Left forelimb (tissue), 1 donor: ENCODE measurements around the gene LOXL1.

Experiments
- DNase-seq: peaks from one replicate; pipeline ENCODE4 v3.0.0-alpha.2; 2018; ENCODE audit warnings: low spot score

LOXL1 gene

DNA sequence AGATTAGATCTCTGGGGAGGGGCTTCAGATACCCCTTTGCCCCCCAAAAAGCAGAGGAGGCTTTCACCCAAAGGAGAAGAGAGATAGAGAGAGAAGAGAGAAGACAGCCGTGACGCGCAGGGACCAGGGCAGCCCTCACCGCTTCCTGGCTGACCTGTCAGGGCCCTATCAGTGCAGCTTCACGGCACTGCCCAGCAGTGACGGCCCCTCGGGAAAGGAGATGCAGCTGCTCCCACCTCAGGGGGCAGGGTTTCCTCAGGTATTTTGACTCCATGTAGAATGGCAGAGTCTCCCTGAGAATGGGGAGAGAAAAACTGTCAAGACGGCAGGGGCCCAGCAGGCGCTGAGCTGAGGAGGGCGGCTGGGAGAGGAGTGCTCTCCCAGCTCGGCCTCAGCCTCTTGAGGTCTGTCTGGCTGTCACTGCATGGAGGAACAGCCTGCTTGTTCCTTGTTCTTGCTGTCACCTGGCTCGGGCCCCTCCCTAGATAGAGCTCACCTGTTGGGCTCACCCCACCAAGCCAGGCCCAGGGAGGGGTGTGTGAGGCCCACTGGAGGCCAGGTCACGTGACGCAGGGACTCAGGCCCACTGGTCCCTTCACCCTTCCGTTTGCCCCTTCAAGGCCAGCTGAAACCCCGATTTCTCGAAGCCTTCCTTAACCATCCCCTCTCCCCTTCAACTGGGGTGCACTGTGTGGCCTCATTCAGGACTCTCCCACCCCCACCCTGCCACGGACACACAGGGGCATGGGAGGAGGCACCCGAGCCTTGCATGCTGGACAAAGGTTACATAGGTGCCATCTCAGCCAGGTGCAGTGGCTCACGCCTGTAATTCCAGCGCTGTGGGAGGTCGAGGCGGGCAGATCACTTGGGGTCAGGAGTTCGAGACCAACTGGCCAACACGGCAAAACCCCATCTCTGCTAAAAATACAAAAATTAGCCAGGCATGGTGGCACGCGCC, 28.2 kb downstream of the LOXL1 start:
- peak; percentile 55 for DNase-seq

- DNase-seq, result peak; percentile 60
Observed at GRCh38 chr15:73955326-73955725, 29.1 kb downstream of the LOXL1 start.

DNA sequence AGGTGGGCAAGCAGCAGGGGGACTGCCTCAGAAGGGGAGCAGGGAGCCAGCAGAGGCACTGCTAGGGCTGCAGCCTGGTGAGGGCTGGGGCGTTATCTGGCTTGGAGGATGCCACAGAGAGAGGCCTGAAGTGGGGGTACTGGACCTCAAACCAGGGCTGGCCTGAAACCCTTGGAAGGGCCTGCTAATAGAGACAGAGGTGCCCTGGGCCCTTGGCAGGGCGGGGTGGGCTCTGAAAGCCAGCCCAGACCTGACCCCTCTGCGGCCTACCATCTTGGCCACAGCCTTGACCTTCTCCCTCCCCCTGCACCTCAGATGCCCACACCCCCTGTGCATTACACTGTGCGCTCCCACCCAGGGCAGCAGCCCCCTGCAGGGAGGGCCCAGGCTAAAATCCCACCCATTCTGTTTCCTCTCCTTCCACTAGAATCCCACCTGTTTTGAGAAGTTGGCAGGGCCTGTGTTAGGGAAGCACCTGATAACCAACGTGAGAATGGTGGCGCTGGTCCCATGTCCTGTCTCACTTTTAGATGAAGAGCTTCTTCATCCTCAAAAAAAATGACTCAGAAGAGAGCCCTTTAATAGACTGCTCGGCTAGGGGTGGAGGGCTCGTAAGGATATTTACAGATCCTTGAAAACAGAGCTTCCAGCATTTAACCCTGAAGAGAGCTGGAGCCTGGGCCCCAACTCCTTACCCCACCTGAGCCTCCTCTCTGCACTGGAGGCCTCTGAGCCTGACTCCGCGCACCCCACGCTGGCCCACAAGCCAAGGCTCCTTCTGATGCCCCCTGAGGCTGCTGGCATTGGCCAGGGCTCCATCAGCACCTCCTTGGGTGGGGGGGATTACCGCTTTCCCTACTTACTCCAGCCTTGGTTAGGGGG, 29.8 kb downstream of the LOXL1 start:
- peak; percentile 53 for DNase-seq

DNA sequence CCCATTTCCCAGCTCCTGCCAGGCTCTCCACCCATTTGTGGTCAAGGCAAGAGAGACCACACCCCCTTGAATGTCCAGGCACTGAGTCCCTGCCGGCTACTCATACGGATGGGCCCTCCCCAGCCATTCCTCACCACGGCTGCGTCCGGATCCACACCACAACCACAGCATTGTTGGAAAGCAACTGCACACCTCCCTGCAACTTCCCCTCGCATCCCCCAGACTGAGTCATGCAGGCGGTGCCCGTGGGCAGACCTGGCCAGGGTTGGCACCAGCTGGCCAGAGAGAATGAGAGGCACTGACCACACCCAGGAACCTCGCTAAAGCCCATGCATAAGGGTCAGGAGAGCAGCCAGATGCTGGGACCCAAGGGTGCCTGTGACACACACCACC, 30.5 kb downstream of the LOXL1 start:
- peak; percentile 68 for DNase-seq

DNA sequence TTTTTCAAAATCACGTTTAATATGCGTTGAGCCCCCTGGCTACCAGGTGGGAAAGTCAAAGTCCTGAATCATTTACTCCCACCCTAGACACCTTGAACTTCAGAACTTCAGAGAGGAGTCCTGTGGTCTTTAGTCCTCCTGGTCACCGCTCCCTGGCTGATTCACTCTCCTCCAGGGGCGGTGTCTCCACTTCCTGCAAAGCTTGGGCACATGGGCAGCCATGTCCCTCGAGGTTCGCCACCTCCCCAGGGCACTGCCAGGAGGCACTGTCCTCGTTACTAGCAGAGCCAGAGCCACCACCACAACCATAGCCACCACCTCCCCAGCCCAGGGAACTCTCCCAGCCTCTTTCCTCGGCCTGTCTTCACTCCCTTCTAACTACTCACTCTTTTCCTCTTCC, 31.0 kb downstream of the LOXL1 start:
- DNase-seq, result peak; percentile 46

DNA sequence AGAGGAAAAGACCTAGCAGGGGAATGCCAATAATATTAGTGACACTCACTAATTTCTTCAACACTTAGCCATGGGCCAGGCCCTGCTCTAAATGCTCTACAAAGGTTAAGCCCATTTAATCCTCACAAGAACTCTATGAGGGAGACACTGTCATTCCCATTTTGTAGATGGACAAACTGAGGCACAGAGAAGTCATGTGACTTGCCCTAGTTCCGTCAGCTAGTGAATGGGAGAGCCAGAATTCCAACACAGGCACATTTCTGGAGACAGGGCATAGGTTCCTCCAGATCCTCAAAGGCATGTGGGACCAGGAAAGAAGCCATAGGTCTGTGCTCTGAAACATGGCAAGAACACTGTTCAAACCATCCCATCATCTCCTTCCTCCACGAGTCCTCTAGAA, 31.5 kb downstream of the LOXL1 start:
- peak; percentile 30 for DNase-seq

- peak; percentile 58 for DNase-seq
Observed at GRCh38 chr15:73959012-73959581, 32.8 kb downstream of the LOXL1 start.

DNA sequence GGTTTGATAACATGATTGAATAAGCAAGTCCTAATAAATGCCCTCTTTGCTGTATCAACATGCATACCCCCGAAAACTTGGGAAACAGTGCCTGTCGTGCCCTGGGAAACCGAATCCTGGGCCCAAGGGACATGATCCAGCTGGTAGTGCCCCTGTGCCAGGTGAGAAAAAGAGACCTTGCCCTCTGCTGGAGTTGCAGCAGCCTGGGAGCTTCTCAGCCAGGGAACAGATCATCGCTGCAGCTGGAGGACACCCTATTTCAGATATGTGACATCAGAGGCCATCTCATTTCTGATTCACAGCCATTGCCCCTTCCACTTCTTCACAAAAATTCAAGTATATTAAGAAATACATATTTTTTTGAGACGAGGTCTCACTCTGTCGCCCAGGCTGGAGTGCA, 33.5 kb downstream of the LOXL1 start:
- DNase-seq, result peak; percentile 52

DNA sequence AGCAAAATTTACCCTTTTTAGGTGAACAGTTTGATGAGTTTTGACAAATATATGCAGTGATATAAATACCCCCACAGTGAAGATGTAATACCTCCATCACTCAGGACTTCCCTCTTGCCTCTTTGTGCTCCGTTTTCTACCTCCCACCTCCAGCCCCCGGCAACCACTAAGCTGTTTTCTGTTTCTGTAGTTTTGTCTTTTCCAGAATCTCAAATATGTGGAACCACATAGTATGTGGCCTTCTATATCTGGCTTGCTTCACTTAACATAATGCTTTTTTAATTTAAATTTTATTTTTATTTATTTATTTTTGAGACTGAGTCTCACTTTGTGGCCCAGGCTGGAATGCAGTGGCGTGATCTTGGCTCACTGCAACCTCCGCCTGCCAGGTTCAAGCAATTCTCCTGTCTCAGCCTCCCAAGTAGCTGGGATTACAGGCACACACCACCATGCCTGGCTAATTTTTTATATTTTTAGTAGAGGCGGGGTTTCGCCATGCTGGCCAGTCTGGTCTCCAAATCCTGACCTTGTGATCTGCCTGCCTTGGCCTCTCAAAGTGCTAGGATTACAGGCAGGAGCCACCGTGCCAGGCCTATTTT, 34.3 kb downstream of the LOXL1 start:
- DNase-seq, result peak; percentile 8

GRCh38 chr15:73962433-73962832, 36.2 kb downstream of the LOXL1 start:
- DNase-seq, result no peak

DNA sequence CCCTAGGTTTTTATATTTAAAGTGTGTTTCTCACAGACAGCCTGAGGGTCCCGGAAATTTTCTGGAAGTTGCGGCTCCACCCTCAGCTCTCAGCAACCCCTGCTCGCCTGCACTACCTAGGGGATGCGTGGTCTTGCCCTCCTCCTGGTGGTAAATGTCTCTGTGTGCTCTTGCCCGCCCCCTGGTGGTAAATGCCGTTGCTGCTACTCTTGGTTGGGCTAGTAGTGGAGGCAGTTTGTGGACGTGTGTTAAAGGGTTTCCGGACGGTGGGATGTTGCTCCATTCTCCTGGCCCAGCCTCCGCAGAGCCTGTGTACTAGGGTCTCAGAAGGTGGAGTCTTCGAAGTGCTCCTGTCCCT, 38.5 kb downstream of the LOXL1 start:
- peak; percentile 80 for DNase-seq

DNA sequence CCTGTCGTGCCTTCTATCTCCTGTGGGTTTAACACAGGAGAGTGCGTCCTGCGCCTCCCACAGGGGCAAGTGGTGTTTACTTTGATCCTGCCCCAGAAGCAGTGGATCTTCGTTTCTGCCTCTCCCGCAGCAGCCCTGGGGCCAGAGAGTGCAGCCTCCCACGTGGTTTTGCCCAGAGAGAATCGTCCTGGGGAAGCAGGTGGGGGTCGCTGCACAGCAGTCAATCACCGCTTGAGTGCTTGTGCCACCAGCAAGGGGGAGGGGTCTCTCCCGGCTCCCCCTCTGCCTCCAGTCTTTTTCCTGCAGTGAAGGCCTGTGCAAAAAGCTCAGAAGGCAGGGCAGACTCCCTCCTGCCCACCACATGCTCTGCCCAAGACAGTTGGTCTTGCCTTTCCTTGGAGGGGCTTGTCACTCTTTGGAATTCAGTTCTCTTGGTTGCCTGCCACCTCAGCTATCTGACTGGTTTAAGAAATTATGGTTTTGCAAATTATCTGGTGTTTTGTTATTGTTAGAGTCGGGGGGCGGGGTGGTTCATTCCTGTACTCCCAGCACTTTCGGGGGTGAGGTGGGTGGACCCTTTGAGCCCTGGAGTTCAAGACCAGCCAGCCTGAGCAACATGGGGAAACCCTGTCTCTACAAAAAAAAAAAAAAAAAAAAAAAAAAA, 39.0 kb downstream of the LOXL1 start:
- DNase-seq, result peak; percentile 60

- no peak for DNase-seq
Observed at GRCh38 chr15:73965758-73966113, 39.5 kb downstream of the LOXL1 start.

DNA sequence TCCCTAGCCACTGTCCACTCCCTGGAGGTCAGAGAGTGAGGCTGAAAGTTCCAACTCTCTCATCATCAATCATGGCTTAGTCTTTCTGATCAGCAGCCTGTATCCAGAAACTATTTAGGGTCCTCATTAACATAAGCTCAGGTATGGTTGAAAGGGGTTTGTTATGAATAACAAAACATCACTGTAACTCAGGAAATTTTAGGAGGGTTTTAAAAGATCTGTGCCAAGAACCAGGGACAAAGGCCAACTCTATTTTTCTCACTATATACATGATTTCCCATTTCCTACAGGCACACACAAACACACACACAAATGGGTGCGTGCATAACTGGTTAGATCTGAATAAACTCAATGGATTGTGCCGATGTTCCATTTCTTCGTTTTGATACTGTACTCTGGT, 42.2 kb downstream of the LOXL1 start:
- no peak for DNase-seq

DNA sequence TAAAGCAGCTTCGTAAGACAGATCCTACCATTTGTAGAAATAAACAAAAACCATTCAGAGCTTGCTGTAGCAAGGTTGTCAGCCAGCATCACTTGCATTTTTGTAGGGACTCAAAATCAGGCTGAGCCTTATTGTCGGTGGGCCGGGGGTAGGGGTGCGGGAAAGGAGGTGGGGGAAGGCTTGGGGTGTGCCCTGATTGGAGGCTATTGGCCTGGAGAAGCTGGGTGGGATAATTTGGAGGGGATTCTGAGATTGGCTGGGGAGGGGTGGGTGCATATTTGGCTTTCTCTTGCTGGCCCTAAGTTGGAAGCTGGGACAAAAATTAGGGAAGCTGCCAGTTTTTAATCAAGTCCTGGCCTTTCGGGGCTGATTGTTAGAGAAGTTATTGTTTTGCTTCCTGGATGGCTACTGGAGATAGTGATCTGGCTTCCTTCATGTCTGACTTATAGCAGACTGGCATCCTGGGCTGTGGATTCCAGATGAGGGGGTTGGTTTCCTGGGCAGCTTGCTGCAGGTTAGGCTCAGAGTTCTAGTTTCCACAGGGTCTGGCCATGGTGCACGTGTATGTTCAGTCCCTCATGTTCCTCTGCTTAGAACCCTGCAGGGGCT, 43.0 kb downstream of the LOXL1 start:
- peak; percentile 34 for DNase-seq

- peak; percentile 90 for DNase-seq
Observed at GRCh38 chr15:73972984-73973682, 46.9 kb downstream of the LOXL1 start.

GRCh38 chr15:73973683-73974200, 47.5 kb downstream of the LOXL1 start:
- DNase-seq, result peak; percentile 31

DNA sequence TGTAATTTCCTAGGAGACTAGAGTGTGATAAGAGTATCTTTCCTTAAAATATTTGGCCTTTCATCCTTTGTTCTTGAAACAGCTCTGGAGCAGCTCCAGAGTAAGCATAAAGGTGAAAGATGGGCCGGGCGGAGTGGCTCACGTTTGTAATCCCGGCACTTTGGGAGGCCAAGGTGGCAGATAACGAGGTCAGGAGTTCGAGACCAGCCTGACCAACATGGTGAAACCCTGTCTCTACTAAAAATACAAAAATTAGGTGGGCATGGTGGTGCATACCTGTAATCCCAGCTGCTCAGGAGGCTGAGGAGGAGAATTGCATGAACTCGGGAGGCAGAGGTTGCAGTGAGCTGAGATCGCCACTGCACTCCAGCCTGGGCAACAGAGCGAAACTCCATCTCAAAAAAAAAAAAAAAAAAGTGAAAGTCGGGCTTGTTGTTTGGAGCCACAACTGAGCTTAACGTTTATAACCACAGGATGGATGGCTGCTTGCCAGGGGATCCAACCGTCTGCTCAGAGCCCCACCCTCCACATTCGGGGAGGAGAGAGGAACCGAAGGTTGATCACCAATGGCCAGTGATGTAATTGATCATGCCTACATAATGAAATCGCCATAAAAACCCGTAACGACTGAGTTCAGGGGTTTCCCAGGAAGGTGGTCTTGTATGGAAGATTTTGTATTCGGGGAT, 49.3 kb downstream of the LOXL1 start:
- peak; percentile 44 for DNase-seq

DNA sequence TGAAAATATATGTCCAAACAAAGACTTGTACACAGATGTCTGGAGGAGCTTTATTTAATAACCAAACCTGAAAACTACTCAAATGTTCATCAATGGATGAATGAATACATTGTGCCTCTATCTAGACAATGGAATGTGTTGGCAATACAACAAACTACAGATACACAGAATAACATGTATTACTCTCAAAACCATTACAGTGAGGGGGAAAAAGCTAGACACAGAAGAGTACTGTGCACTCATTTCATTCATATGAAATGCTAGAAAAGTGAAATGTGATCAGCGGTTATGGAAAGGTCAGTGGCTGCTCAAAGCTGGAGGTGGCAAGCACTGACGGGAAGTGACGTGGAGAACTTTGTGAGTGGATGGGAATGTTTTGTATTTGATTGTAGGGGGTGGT, 52.6 kb downstream of the LOXL1 start:
- peak; percentile 23 for DNase-seq

- DNase-seq, result peak; percentile 5
Observed at GRCh38 chr15:73979636-73980035, 53.4 kb downstream of the LOXL1 start.
